H1 (cell line): ENCODE data around the gene PPP2R5B. TPM values are rescaled to one million over a fixed set of nuclear protein-coding genes. Genes with fewer than 3 reads are reported as not detected.

Source experiments
- BCL11A ChIP-seq, 2 experiments: IDR thresholded peaks; one replicate each; pipeline ENCODE4 v1.6.1; 2011; ENCODE audit warnings: low read depth in 2 of 2, low read length in 2 of 2, mild to moderate bottlenecking in 2 of 2
- EP300 ChIP-seq, 2 experiments: IDR thresholded peaks; 1 replicate in 1 of 2; 2 replicates in 1 of 2; pipeline ENCODE4 v1.6.1; 2011 to 2012; ENCODE audit warnings: low read depth in 2 of 2, low read length in 2 of 2, mild to moderate bottlenecking in 2 of 2, borderline replicate concordance in 1 of 2, inconsistent platforms in 1 of 2, moderate library complexity in 1 of 2
- HDAC2 ChIP-seq, 2 experiments: fragments of 300-600 bp in 1 of 2; sonication (generic) in 1 of 2; IDR thresholded peaks; 2 replicates each; pipeline ENCODE4 v1.6.1; 2011 to 2012; ENCODE audit warnings: low read depth in 2 of 2, low read length in 2 of 2, mild to moderate bottlenecking in 2 of 2, moderate library complexity in 2 of 2, borderline replicate concordance in 1 of 2, inconsistent platforms in 1 of 2
- JUND ChIP-seq: IDR thresholded peaks from 2 replicates; pipeline ENCODE4 v1.6.1; 2011; ENCODE audit warnings: mild to moderate bottlenecking, improper control_type of control experiment, low read length
- NANOG ChIP-seq: IDR thresholded peaks from 2 replicates; pipeline ENCODE4 v1.6.1; 2011; ENCODE audit warnings: low read length, low read depth, mild to moderate bottlenecking, inconsistent platforms; ENCODE audit not compliant: insufficient read depth, poor library complexity, severe bottlenecking
- NRF1 ChIP-seq: IDR thresholded peaks from 2 replicates; pipeline ENCODE4 v1.6.1; 2011; ENCODE audit warnings: mild to moderate bottlenecking, low read depth, low read length, improper control_type of control experiment
- SP2 ChIP-seq: IDR thresholded peaks from 2 replicates; pipeline ENCODE4 v1.6.1; 2012; ENCODE audit warnings: mild to moderate bottlenecking, low read length, inconsistent platforms
- SUZ12 ChIP-seq: fragments of 200-600 bp; sonication (generic); IDR thresholded peaks from 2 replicates; pipeline ENCODE4 v1.6.1; 2012; ENCODE audit warnings: mild to moderate bottlenecking, inconsistent platforms, low read length, moderate library complexity, mixed read lengths
- TAF7 ChIP-seq: optimal IDR thresholded peaks from 2 replicates; pipeline ENCODE3; 2011; ENCODE audit warnings: low read depth, mild to moderate bottlenecking, inconsistent platforms, low read length, moderate library complexity, borderline replicate concordance
- YY1 ChIP-seq: IDR thresholded peaks from 2 replicates; pipeline ENCODE4 v1.6.1; 2011; ENCODE audit warnings: low read depth, mild to moderate bottlenecking, low read length
- polyA plus RNA-seq, 7 experiments: library from polyadenylated mRNA; depleted of rRNA in 3 of 7; stranded (reverse) in 5 of 7; unstranded in 2 of 7; fragments of >200 nt in 5 of 7; fragments of 200-250 nt in 2 of 7; gene quantifications; 1 replicate in 5 of 7; 2 replicates in 1 of 7; 4 replicates in 1 of 7; pipeline versions ENCODE4 v1.2.1 to v1.2.3, GENCODE V29; 2011 to 2013; ENCODE audit warnings: missing spikeins in 2 of 7, mixed read lengths in 2 of 7
- total RNA-seq: library from RNA; stranded (reverse); fragmentation: NEBNext Ultra II Directional; extraction: Animal tissue kit (Norgen Biotek cat#: 25700); gene quantifications from 2 replicates; pipeline ENCODE4 v1.2.1, GENCODE V29; 2021

PPP2R5B gene
- total and polyA plus RNA-seq, 2 of the 8 experiments (the other 6 are each of a cell fraction or from before 2014, with no cell fraction given) = 4.9 to 5.1 TPM

DNA sequence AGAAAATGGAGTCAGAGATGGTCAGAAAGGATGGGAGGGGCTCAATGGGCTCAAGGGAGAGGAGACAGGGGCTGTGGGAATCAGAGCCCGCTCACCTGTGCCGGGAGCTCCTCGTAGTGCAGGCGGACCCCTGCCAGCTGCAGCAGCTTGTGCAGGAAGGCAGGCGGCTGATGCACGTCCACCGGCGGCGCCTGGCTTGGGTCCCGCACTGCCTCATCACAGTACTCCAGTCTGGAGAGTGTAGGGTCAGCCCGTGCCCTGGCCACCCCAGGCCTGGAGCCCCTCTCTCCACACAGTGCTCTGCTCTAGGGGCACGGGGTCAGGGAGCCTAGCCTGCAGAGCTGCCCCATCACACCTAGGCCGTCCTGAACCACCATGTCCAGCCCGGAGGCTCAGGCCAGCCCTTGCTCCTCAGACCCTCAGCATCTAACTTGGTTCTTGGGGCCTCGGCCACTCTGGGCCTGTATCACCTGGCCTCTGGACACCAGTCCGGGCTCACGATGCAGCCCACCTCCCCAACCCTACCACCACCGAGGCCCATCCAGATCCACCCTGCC lies 11.2 kb upstream of the PPP2R5B start (continued):
- TF ChIP-seq YY1 (no peak), NRF1 (no peak), HDAC2 (IDR thresholded peaks at IDR 0.05; ENCODE audit: borderline replicate concordance in 1 of 2, low read depth in 2 of 2, low read length in 2 of 2) (no peak), NANOG (no peak), EP300 (IDR thresholded peaks at IDR 0.05; ENCODE audit: borderline replicate concordance in 1 of 2, low read depth in 2 of 2, low read length in 2 of 2) (no peak), SP2 (no peak), TAF7 (no peak), JUND (no peak), BCL11A (IDR thresholded peaks at IDR 0.05; ENCODE audit: low read depth in 2 of 2, low read length in 2 of 2) (no peak), SUZ12 (no peak)
- TF ChIP-seq, all 59 proteins: peak for 0
